SK-N-SH treated with all-trans-retinoic acid at 6 μM for 48 hours (cell line): ENCODE measurements around the gene DOHH.

Experiments used
- ATAC-seq: fragments of 200-7000 bp; cut with Tn5 transposase; 3 replicates; pipeline ENCODE4 v1.9.1; 2020; ENCODE audit warnings: mild to moderate bottlenecking, moderate library complexity
- ARNTL ChIP-seq: fragments of 450-650 bp; formaldehyde crosslinking; IDR thresholded peaks from 2 replicates; pipeline ENCODE4 v1.5.0; 2020; ENCODE audit warnings: low read depth, mild to moderate bottlenecking, moderate library complexity, borderline replicate concordance
- BACH2 ChIP-seq: fragments of 250-450 bp; sonication (Bioruptor Pico); IDR thresholded peaks from 2 replicates; pipeline ENCODE4 v1.9.0; 2021; ENCODE audit warnings: mild to moderate bottlenecking, borderline replicate concordance
- CSDC2 ChIP-seq: fragments of 250-450 bp; sonication (Bioruptor Pico); IDR thresholded peaks from 2 replicates; pipeline ENCODE4 v1.5.0; 2020; ENCODE audit warnings: mild to moderate bottlenecking, moderate library complexity
- ESRRG ChIP-seq: fragments of 250-450 bp; sonication (Bioruptor Pico); IDR thresholded peaks from 2 replicates; pipeline ENCODE4 v1.6.1; 2021; ENCODE audit warnings: mild to moderate bottlenecking
- ISL1 ChIP-seq: fragments of 250-450 bp; sonication (Bioruptor Pico); IDR thresholded peaks from 2 replicates; pipeline ENCODE4 v2.1.2; 2022; ENCODE audit warnings: mild to moderate bottlenecking, moderate library complexity
- OSR1 ChIP-seq: fragments of 250-450 bp; sonication (Bioruptor Pico); IDR thresholded peaks from 2 replicates; pipeline ENCODE4 v1.8.0; 2022; ENCODE audit warnings: moderate library complexity, mild to moderate bottlenecking, inconsistent platforms
- PPARA ChIP-seq: fragments of 250-450 bp; sonication (Bioruptor Pico); IDR thresholded peaks from 2 replicates; pipeline ENCODE4 v1.5.0; 2020; ENCODE audit warnings: mild to moderate bottlenecking, borderline replicate concordance
- RARB ChIP-seq: fragments of 250-450 bp; sonication (Bioruptor Pico); IDR thresholded peaks from 2 replicates; pipeline ENCODE4 v1.8.0; 2021; ENCODE audit warnings: mild to moderate bottlenecking, moderate library complexity
- SNAI2 ChIP-seq: fragments of 250-450 bp; sonication (Bioruptor Pico); IDR thresholded peaks from 2 replicates; pipeline ENCODE4 v1.5.0; 2020; ENCODE audit warnings: mild to moderate bottlenecking, moderate library complexity
- TCF4 ChIP-seq: fragments of 250-450 bp; sonication (Bioruptor Pico); IDR thresholded peaks from 2 replicates; pipeline ENCODE4 v1.8.0; 2021; ENCODE audit warnings: mild to moderate bottlenecking, moderate library complexity, borderline replicate concordance
- TOX ChIP-seq: fragments of 250-450 bp; sonication (Bioruptor Pico); IDR thresholded peaks from 2 replicates; pipeline ENCODE4 v1.8.0; 2021; ENCODE audit warnings: mild to moderate bottlenecking, moderate library complexity, borderline replicate concordance
- ZC3H10 ChIP-seq: fragments of 250-450 bp; sonication (Bioruptor Pico); IDR thresholded peaks from 2 replicates; pipeline ENCODE4 v1.5.1; 2021; ENCODE audit warnings: mild to moderate bottlenecking, moderate library complexity
- ZFP3 ChIP-seq: fragments of 250-450 bp; sonication (Bioruptor Pico); IDR thresholded peaks from 2 replicates; pipeline ENCODE4 v1.5.0; 2020; ENCODE audit warnings: mild to moderate bottlenecking, moderate library complexity
- ZNF565 ChIP-seq: fragments of 450-650 bp; formaldehyde crosslinking; conservative IDR thresholded peaks from 2 replicates; pipeline ENCODE4 v1.5.0; 2020; ENCODE audit warnings: low read depth, mild to moderate bottlenecking, moderate library complexity
- ZNF8 ChIP-seq: fragments of 450-650 bp; formaldehyde crosslinking; IDR thresholded peaks from 2 replicates; pipeline ENCODE4 v1.5.0; 2020; ENCODE audit warnings: mild to moderate bottlenecking, moderate library complexity
- TF ChIP-seq, protein P1 (sequence below): fragments of 250-450 bp; sonication (Bioruptor Pico); IDR thresholded peaks from 2 replicates; pipeline ENCODE4 v1.5.1; 2020; ENCODE audit warnings: low read depth, mild to moderate bottlenecking, moderate library complexity
- TF ChIP-seq, protein P2 (sequence below): fragments of 250-450 bp; sonication (Bioruptor Pico); IDR thresholded peaks from 2 replicates; pipeline ENCODE4 v1.5.0; 2020; ENCODE audit warnings: mild to moderate bottlenecking, moderate library complexity
- TF ChIP-seq, protein P3 (sequence below): fragments of 250-450 bp; sonication (Bioruptor Pico); IDR thresholded peaks from 2 replicates; pipeline ENCODE4 v1.5.1; 2021; ENCODE audit warnings: mild to moderate bottlenecking, moderate library complexity
- TF ChIP-seq, protein P4 (sequence below): fragments of 250-450 bp; sonication (Bioruptor Pico); IDR thresholded peaks from 2 replicates; pipeline ENCODE4 v1.8.0; 2020; ENCODE audit warnings: mild to moderate bottlenecking, moderate library complexity, borderline replicate concordance

The DOHH gene

DNA sequence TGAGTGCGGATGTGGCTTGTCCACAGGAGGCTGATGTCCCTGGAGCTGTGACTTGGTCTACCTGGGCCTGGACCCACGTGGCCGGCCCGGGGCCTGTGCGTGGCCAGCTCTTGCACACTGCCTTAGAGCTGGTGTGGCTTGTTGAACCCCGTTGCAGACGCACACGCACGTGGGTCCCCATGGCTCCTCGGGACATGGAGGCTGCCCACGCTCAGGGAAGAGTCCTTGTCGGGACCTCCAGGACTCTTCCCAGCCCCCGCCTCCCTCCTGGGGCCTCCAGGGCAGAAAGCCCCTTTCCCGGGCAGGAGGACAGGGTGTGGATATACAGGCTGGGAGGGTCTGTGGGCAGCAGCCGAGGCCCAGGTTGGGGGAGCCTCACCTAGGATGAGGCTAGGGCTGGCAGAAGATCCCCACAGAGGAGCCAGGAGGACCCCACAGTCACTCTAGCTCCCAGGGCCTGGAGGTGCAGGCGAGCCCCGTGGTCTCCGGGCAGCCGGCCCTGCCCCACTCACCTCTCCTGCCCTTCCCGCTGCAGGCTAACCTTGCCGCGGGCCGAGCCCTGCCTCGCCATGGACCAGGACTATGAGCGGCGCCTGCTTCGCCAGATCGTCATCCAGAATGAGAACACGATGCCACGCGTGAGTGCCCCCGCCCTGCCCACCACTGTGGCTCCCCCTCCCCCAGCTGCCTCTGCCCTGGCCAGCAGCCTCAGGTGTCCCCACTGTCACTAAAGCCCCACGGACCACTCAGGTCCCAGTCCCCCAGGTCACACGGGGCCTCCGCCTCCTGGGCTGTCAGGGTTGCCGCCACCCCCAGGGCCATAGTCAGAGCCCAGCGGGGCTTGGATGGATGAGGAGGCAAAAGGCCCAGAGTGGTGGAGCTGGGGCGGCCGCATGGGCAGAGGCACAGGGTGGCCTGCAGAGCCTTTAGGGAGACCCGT is 22.2 kb upstream of the DOHH start:
- TF ChIP-seq, protein P1, sequence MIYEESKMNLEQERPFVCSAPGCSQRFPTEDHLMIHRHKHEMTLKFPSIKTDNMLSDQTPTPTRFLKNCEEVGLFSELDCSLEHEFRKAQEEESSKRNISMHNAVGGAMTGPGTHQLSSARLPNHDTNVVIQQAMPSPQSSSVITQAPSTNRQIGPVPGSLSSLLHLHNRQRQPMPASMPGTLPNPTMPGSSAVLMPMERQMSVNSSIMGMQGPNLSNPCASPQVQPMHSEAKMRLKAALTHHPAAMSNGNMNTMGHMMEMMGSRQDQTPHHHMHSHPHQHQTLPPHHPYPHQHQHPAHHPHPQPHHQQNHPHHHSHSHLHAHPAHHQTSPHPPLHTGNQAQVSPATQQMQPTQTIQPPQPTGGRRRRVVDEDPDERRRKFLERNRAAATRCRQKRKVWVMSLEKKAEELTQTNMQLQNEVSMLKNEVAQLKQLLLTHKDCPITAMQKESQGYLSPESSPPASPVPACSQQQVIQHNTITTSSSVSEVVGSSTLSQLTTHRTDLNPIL (CRISPR knock-in tag) = no peak
- no peak for TF ChIP-seq ZFP3 (CRISPR knock-in tag)
- TF ChIP-seq ARNTL (CRISPR knock-in tag) = no peak
- no peak for TF ChIP-seq TCF4 (CRISPR knock-in tag)
- TF ChIP-seq ZC3H10 (CRISPR knock-in tag) = no peak
- no peak for TF ChIP-seq SNAI2
- no peak for TF ChIP-seq PPARA (CRISPR knock-in tag)
- TF ChIP-seq ZNF8 (CRISPR knock-in tag) = no peak
- TF ChIP-seq, protein P2, sequence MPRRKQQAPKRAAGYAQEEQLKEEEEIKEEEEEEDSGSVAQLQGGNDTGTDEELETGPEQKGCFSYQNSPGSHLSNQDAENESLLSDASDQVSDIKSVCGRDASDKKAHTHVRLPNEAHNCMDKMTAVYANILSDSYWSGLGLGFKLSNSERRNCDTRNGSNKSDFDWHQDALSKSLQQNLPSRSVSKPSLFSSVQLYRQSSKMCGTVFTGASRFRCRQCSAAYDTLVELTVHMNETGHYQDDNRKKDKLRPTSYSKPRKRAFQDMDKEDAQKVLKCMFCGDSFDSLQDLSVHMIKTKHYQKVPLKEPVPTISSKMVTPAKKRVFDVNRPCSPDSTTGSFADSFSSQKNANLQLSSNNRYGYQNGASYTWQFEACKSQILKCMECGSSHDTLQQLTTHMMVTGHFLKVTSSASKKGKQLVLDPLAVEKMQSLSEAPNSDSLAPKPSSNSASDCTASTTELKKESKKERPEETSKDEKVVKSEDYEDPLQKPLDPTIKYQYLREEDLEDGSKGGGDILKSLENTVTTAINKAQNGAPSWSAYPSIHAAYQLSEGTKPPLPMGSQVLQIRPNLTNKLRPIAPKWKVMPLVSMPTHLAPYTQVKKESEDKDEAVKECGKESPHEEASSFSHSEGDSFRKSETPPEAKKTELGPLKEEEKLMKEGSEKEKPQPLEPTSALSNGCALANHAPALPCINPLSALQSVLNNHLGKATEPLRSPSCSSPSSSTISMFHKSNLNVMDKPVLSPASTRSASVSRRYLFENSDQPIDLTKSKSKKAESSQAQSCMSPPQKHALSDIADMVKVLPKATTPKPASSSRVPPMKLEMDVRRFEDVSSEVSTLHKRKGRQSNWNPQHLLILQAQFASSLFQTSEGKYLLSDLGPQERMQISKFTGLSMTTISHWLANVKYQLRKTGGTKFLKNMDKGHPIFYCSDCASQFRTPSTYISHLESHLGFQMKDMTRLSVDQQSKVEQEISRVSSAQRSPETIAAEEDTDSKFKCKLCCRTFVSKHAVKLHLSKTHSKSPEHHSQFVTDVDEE (CRISPR knock-in tag) = no peak
- TF ChIP-seq CSDC2 (CRISPR knock-in tag) = no peak

DNA sequence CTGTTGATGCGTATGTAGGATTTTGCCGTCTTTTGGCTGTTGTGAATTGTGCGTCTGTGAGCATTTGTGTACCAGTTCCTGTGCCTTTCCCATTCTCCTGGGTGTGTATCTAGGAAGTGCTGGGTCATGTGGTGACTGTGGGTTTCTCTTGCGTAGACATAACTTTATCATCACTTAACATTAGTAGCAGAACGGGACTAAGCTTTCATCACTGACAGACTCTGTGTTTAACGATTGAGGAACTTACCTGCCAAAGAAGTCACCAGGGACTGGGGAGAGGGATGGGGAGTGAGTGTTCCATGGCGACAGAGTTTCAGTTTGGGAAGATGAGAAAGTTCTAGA is 20.6 kb upstream of the DOHH start:
- TF ChIP-seq ESRRG (CRISPR knock-in tag) = no peak
- no peak for ATAC-seq

More for the DNA sequence above, 22.2 kb upstream of the DOHH start:
- ATAC-seq = no peak

DNA sequence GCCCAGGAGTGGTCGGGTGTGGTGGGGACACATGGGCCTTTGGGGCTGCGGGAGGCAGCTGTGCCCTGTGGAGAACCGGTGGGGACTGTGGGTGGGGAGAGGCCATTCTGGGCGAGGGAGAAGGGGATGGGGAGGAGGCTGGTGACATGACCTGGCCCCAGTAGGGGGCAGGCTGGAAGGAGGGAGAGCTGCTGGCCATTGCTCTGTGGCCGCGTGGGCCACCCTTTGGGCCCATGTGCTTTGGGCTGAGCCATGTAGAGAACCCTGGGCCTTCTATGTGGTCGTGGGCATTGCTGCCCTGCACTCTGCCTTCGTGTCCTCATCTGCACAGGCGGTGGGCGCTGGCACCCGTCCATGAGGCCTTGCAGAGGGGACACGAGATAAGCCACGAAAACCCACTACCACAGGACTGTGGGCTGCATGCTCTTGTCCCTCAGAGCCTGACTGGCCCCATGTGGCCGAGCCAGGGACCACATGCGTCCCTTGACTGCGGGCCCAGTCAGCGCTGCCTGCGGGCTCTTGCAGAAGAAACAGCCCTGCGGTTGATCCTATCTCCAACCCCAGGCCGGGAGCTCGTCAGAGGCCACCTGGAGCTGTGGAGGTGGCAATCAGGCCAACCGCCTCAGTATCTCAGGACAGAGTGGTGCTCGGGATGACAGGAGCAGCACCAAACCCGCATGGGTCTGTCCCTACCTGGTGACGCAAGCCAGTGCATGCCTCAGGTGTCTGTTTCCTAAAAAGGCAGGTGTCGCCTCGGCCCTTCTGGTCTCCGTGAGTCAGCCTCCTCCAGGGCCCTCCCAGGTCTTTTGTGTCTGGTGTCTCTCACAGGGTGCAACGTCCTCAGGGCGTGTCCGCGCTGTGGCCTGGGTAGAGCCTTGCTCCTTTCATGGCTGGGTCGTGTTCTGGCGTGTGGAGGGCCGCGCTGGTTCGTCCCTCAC is 20.0 kb upstream of the DOHH start:
- TF ChIP-seq CSDC2 (CRISPR knock-in tag) (no peak), ISL1 (CRISPR knock-in tag) (no peak), OSR1 (CRISPR knock-in tag) (no peak), SNAI2 (no peak), ZNF8 (CRISPR knock-in tag) (no peak), ZNF565 (CRISPR knock-in tag) (no peak), TCF4 (CRISPR knock-in tag) (no peak), PPARA (CRISPR knock-in tag) (no peak)
- TF ChIP-seq, protein P3, sequence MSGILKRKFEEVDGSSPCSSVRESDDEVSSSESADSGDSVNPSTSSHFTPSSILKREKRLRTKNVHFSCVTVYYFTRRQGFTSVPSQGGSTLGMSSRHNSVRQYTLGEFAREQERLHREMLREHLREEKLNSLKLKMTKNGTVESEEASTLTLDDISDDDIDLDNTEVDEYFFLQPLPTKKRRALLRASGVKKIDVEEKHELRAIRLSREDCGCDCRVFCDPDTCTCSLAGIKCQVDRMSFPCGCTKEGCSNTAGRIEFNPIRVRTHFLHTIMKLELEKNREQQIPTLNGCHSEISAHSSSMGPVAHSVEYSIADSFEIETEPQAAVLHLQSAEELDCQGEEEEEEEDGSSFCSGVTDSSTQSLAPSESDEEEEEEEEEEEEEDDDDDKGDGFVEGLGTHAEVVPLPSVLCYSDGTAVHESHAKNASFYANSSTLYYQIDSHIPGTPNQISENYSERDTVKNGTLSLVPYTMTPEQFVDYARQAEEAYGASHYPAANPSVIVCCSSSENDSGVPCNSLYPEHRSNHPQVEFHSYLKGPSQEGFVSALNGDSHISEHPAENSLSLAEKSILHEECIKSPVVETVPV = no peak
- TF ChIP-seq, protein P2 (CRISPR knock-in tag) = no peak
- ATAC-seq = no peak

DNA sequence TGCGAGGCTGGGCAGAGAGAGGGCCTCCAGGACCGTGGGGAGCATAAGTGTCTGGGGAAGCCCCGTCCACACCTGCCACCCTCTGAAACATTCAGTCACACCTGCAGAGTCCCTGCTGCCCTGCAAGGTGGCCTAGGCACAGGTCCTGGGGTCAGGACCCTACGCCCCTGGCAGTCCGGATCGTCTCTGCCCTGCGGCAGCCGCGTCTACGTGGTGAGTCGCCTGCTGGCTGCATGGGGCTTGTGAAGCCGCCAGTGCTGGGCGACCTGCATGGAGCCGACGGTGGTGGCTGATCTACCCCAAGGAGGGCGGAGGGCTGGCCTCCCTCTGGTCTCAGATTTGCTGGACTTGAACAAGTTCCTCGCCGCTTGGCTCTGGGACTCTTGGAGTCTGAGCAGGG is 18.7 kb upstream of the DOHH start:
- TF ChIP-seq TOX (CRISPR knock-in tag) (no peak), ARNTL (CRISPR knock-in tag) (no peak), RARB (CRISPR knock-in tag) (no peak), BACH2 (CRISPR knock-in tag) (no peak), SNAI2 (no peak), ZC3H10 (CRISPR knock-in tag) (no peak), ISL1 (CRISPR knock-in tag) (no peak)
- TF ChIP-seq, protein P3 = no peak
- TF ChIP-seq, protein P4, sequence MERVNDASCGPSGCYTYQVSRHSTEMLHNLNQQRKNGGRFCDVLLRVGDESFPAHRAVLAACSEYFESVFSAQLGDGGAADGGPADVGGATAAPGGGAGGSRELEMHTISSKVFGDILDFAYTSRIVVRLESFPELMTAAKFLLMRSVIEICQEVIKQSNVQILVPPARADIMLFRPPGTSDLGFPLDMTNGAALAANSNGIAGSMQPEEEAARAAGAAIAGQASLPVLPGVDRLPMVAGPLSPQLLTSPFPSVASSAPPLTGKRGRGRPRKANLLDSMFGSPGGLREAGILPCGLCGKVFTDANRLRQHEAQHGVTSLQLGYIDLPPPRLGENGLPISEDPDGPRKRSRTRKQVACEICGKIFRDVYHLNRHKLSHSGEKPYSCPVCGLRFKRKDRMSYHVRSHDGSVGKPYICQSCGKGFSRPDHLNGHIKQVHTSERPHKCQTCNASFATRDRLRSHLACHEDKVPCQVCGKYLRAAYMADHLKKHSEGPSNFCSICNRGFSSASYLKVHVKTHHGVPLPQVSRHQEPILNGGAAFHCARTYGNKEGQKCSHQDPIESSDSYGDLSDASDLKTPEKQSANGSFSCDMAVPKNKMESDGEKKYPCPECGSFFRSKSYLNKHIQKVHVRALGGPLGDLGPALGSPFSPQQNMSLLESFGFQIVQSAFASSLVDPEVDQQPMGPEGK = no peak
- ATAC-seq = no peak
